Mesenchymal stem cell (in vitro differentiated cells and primary cell): ENCODE results near the gene DLL1.

Experiments
- DNase-seq: peaks from one replicate; pipeline ENCODE4 v3.0.0-alpha.2; 2013
- H2AFZ ChIP-seq: one replicate; pipeline ENCODE4 v1.6.1; 2013; ENCODE audit warnings: low read depth, mild to moderate bottlenecking, control low read depth, inconsistent platforms, low read length, moderate library complexity
- H2AK5ac ChIP-seq: 2 replicates; pipeline ENCODE4 v1.6.1; 2013; ENCODE audit warnings: low read length, moderate library complexity, mild to moderate bottlenecking, inconsistent platforms; ENCODE audit not compliant: severe bottlenecking
- H2BK120ac ChIP-seq: one replicate; pipeline ENCODE4 v1.6.1; 2013; ENCODE audit warnings: low read depth, mild to moderate bottlenecking, inconsistent platforms, low read length, moderate library complexity
- H2BK12ac ChIP-seq, 2 experiments: one replicate each; pipeline ENCODE4 v1.6.1; 2013; ENCODE audit warnings: inconsistent platforms in 2 of 2, low read length in 2 of 2, mild to moderate bottlenecking in 2 of 2, moderate library complexity in 2 of 2, control low read depth in 1 of 2
- H2BK15ac ChIP-seq: one replicate; pipeline ENCODE4 v1.6.1; 2013; ENCODE audit warnings: mild to moderate bottlenecking, low read depth, inconsistent platforms; ENCODE audit not compliant: poor library complexity, severe bottlenecking
- H2BK5ac ChIP-seq: 2 replicates; pipeline ENCODE4 v1.6.1; 2013; ENCODE audit warnings: low read depth, mild to moderate bottlenecking, low read length, control low read depth, inconsistent platforms; ENCODE audit not compliant: poor library complexity, severe bottlenecking
- H3K14ac ChIP-seq, 2 experiments: one replicate each; pipeline ENCODE4 v1.6.1; 2013; ENCODE audit warnings: inconsistent platforms in 2 of 2, low read length in 2 of 2, control low read depth in 1 of 2, mild to moderate bottlenecking in 1 of 2, moderate library complexity in 1 of 2
- H3K18ac ChIP-seq, 2 experiments: one replicate each; pipeline ENCODE4 v1.6.1; 2013; ENCODE audit warnings: inconsistent platforms in 2 of 2, low read length in 2 of 2, control low read depth in 1 of 2, low read depth in 1 of 2, mild to moderate bottlenecking in 1 of 2
- H3K23ac ChIP-seq, 2 experiments: one replicate each; pipeline ENCODE4 v1.6.1; 2013; ENCODE audit warnings: inconsistent platforms in 2 of 2, low read length in 2 of 2, mild to moderate bottlenecking in 2 of 2, moderate library complexity in 2 of 2, control low read depth in 1 of 2
- H3K27ac ChIP-seq: 2 replicates; pipeline ENCODE4 v1.5.1; 2013; ENCODE audit warnings: mild to moderate bottlenecking, moderate library complexity, low read length, control low read depth, inconsistent platforms; ENCODE audit not compliant: poor library complexity, severe bottlenecking
- H3K27me3 ChIP-seq, 2 experiments: 2 replicates each; pipeline versions ENCODE4 v1.6.1 to v1.7.0; 2013; ENCODE audit warnings: low read length in 2 of 2, mild to moderate bottlenecking in 2 of 2, moderate library complexity in 2 of 2, control low read depth in 1 of 2, inconsistent platforms in 1 of 2; ENCODE audit not compliant: control insufficient read depth in 1 of 2, insufficient read depth in 1 of 2
- H3K36me3 ChIP-seq, 2 experiments: 2 replicates each; pipeline versions ENCODE4 v1.6.1 to v1.7.0; 2013; ENCODE audit warnings: low read length in 2 of 2, control low read depth in 1 of 2, inconsistent platforms in 1 of 2, low read depth in 1 of 2, mild to moderate bottlenecking in 1 of 2; ENCODE audit not compliant: insufficient read depth in 2 of 2, control insufficient read depth in 1 of 2
- H3K4ac ChIP-seq, 2 experiments: one replicate each; pipeline ENCODE4 v1.6.1; 2013; ENCODE audit warnings: inconsistent platforms in 2 of 2, low read length in 2 of 2, mild to moderate bottlenecking in 2 of 2, moderate library complexity in 2 of 2, control low read depth in 1 of 2, low read depth in 1 of 2
- H3K4me1 ChIP-seq: 2 replicates; pipeline ENCODE4 v1.6.1; 2013; ENCODE audit warnings: low read depth, low read length, control low read depth; ENCODE audit not compliant: control insufficient read depth, insufficient read depth
- H3K4me2 ChIP-seq: 2 replicates; pipeline ENCODE4 v1.6.1; 2013; ENCODE audit warnings: low read length, mild to moderate bottlenecking, inconsistent platforms; ENCODE audit not compliant: poor library complexity, severe bottlenecking
- H3K4me3 ChIP-seq, 2 experiments: 2 replicates each; pipeline versions ENCODE4 v1.5.1 to v1.7.0; 2013; ENCODE audit warnings: low read length in 2 of 2, mild to moderate bottlenecking in 2 of 2, control low read depth in 1 of 2, low read depth in 1 of 2; ENCODE audit not compliant: insufficient read depth in 1 of 2
- H3K79me1 ChIP-seq: replicated peaks from 2 replicates; pipeline ENCODE4 v1.6.1; 2013; ENCODE audit warnings: mild to moderate bottlenecking, control low read depth, low read length, inconsistent platforms; ENCODE audit not compliant: poor library complexity, severe bottlenecking
- H3K9ac ChIP-seq: 2 replicates; pipeline ENCODE4 v1.7.0; 2013; ENCODE audit warnings: mild to moderate bottlenecking, low read length, moderate library complexity
- H3K9me3 ChIP-seq: 2 replicates; pipeline ENCODE4 v1.7.0; 2013; ENCODE audit warnings: mild to moderate bottlenecking, low read length; ENCODE audit not compliant: control insufficient read depth
- H4K8ac ChIP-seq: one replicate; pipeline ENCODE4 v1.6.1; 2013; ENCODE audit warnings: inconsistent platforms, mild to moderate bottlenecking, low read length, moderate library complexity
- H4K91ac ChIP-seq: one replicate; pipeline ENCODE4 v1.6.1; 2013; ENCODE audit warnings: mild to moderate bottlenecking, low read length, inconsistent platforms
- WGBS: methylation state at CpG from one replicate; pipeline ENCODE4 v1.1.7; 2013; ENCODE audit warnings: mixed read lengths; 5-methylcytosine and 5-hydroxymethylcytosine counted together

Gene DLL1

DNA sequence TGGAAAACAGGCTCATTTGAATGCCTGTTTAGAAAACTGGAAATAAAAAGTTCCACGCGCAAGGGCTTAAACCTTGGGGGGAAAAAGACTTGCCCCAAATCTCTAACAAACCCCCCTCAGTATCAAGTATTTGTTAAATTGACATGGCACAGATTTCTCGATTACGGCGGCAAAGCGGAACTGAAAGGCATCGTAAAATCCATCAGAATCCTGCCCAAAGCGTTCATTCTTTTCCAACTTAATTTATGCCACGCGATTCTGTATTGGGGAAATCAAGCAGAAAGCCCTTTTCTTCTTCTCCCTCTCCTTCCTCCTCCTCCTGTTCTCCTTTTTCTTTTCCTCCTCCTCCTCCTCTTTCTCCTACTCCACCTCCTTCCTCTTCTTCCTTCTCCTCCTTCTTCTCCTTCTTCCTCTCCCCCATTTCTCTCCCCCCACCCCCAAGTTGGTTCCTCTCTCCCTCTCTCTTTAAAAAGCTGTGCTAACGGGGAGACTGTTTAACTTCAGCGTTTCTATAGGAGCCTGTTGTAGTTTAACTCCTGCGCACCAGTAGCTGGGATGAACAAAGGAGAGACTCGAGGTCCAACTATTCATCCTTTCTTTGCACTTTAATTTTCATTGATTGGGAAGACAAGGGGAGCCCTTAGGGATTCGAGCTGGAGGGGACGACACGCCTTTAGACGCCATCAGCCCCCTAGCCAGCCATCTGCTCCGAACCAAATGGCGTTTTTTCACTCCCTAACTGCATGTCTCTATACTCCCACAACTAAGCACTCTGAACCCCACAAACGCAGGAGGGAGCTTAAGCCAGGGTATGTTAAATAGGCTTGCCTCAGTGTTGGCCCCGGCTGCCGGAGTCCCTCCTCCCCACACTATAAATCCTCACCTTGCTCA lies 2.7 kb upstream of the DLL1 start:
- Histone ChIP-seq H3K4me3 (peak overlapping the region in 1 of 2 experiments; percentile 75), H2AK5ac (no peak overlapping the region), H3K79me1 (no peaks in the 10 kb centered on the region), H3K27ac (no peak overlapping the region), H3K27me3 (peaks cover 61 to 90% of the 10 kb centered on the region in 2 experiments), H3K4me1 (peaks cover 59% of the 10 kb centered on the region), H3K36me3 (no peaks in the 10 kb centered on the region), H2BK120ac (no peak overlapping the region), H3K23ac (peak overlapping the region in 1 of 2 experiments; percentile 5), H3K18ac (no peak overlapping the region), H3K9me3 (no peaks in the 10 kb centered on the region), H3K4me2 (no peak overlapping the region), H3K4ac (no peak overlapping the region), H2BK5ac (no peak overlapping the region), H4K8ac (no peak overlapping the region), H2BK12ac (no peak overlapping the region), H2BK15ac (no peak overlapping the region), H2AFZ (no peak overlapping the region), H3K14ac (no peak overlapping the region), H4K91ac (no peak overlapping the region), H3K9ac (peak overlapping the region; percentile 29)
- no peak for DNase-seq
- 14% methylated on average over 19 of the region's 23 CpGs for WGBS

DNA sequence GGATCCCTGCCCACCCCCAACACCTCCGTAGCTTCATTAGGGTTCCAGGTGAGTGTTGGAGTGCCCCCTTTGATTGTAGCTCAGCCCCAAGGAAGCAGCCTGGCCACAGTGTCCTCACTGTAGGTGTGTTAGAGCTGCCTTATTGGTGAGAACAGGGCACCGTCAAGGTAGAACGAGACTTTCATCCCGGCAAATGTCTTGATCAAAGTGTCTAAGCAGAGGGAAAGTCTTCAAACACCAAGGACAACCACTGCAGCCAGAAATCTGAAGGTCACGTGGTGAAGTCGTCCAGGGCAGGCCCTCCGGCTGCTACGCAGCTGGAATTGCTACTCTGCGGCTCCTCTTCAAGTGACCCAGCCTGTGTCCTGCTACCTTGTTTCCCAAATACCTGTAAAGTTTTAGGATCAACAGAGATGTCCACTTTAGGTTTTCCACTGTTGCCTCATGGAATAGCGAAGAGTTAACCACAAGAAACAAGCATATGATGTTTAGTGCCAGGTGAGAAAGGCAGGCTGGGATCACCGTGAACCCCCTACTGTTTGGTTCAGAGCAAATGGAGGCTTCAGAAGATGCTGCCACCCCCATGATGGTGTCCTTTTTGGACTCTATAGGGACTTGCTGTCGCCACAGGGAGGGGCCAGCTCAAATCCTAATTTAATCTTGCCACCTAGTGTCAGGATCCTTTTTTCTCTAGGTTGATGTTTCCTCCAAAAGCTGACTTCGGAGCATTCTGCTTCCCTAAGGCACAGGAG lies 1.7 kb upstream of the DLL1 start:
- H3K27me3 ChIP-seq = peaks cover 69 to 90% of the 10 kb centered on the region in 2 experiments

DNA sequence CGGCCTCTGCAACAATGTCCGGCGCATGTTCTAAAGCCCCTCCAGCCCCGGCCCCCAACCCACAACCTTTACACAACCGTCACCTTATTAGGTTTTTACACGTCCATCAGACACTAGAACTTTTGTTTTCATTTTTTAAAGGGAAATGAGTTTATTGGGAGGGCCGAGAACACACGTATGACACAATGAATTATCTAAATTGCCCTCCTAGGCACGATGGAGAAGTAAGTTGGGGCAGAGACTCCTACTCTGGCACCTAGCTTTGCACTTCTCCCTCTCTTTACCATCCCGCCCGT lies 1.2 kb upstream of the DLL1 start:
- H4K91ac ChIP-seq = no peak overlapping the region
- H3K23ac ChIP-seq = peak overlapping the region in 1 of 2 experiments; percentile 3
- no peaks in the 10 kb centered on the region for H3K36me3 ChIP-seq
- H3K4me3 ChIP-seq = peak overlapping the region in 1 of 2 experiments; percentile 68
- H3K4ac ChIP-seq = no peak overlapping the region
- no peaks in the 10 kb centered on the region for H3K79me1 ChIP-seq
- no peak for DNase-seq
- no peak overlapping the region for H2AFZ ChIP-seq
- H3K18ac ChIP-seq = no peak overlapping the region
- no peak overlapping the region for H2AK5ac ChIP-seq
- H3K4me1 ChIP-seq = peaks cover 55% of the 10 kb centered on the region
- H4K8ac ChIP-seq = no peak overlapping the region
- H3K27ac ChIP-seq = no peak overlapping the region
- no peak overlapping the region for H2BK5ac ChIP-seq
- no peak overlapping the region for H3K14ac ChIP-seq
- no peak overlapping the region for H2BK120ac ChIP-seq
- no peaks in the 10 kb centered on the region for H3K9me3 ChIP-seq
- no peak overlapping the region for H3K9ac ChIP-seq
- peak overlapping the region; percentile 84 for H3K4me2 ChIP-seq
- 0% methylated on average over 8 of the region's 11 CpGs for WGBS
- H2BK15ac ChIP-seq = no peak overlapping the region
- H3K27me3 ChIP-seq = peaks cover 73 to 89% of the 10 kb centered on the region in 2 experiments
- H2BK12ac ChIP-seq = no peak overlapping the region

More for the DNA sequence above, 1.7 kb upstream of the DLL1 start:
- WGBS = 4% methylated on average over 13 of the region's 13 CpGs
- Histone ChIP-seq H3K4me2 (no peak overlapping the region), H2AFZ (no peak overlapping the region), H4K8ac (no peak overlapping the region), H3K23ac (peak overlapping the region in 1 of 2 experiments; percentile 3), H2BK5ac (no peak overlapping the region), H3K36me3 (no peaks in the 10 kb centered on the region), H4K91ac (no peak overlapping the region), H2BK12ac (no peak overlapping the region), H3K4me3 (peak overlapping the region in 1 of 2 experiments; percentile 75), H3K9me3 (no peaks in the 10 kb centered on the region), H3K18ac (no peak overlapping the region), H2BK15ac (no peak overlapping the region), H3K14ac (no peak overlapping the region), H2BK120ac (no peak overlapping the region), H3K79me1 (no peaks in the 10 kb centered on the region), H3K9ac (no peak overlapping the region), H2AK5ac (no peak overlapping the region), H3K27ac (no peak overlapping the region), H3K4ac (no peak overlapping the region), H3K4me1 (peaks cover 59% of the 10 kb centered on the region)
- DNase-seq = no peak
